NCI-H1436 (cell line): ENCODE results near the gene CD3G.

Source experiments
- DNase-seq: peaks from one replicate; lab custom pipeline; 2025; lab: John Stamatoyannopoulos, UW

Gene CD3G

GRCh38 chr11:118325283-118325682, 18.9 kb upstream of the CD3G start:
- DNase-seq, result no peak

- no peak for DNase-seq
Measured at GRCh38 chr11:118328745-118329144, 15.4 kb upstream of the CD3G start.

GRCh38 chr11:118334745-118335144, 9.4 kb upstream of the CD3G start:
- DNase-seq, result no peak

- no peak for DNase-seq
Measured at GRCh38 chr11:118338637-118339061, 5.5 kb upstream of the CD3G start.

- DNase-seq, result no peak
Measured at GRCh38 chr11:118339281-118339961, 4.7 kb upstream of the CD3G start.

- no peak for DNase-seq
Measured at GRCh38 chr11:118340449-118340848, 3.7 kb upstream of the CD3G start.

- no peak for DNase-seq
Measured at GRCh38 chr11:118341261-118341660, 2.9 kb upstream of the CD3G start.

- DNase-seq, result no peak
Measured at GRCh38 chr11:118341815-118342489, 2.2 kb upstream of the CD3G start.

- no peak for DNase-seq
Measured at GRCh38 chr11:118342503-118343161, 1.5 kb upstream of the CD3G start, which contains the start of gene CD3D. CD3D (minus strand) TSS chr11:118342705; CDS start chr11:118342607, 98 bp downstream.

GRCh38 chr11:118343248-118343647, 896 bp upstream of the CD3G start:
- DNase-seq, result no peak

- no peak for DNase-seq
Measured at GRCh38 chr11:118349475-118349874, 5.3 kb downstream of the CD3G start.

- peak; percentile 18 for DNase-seq
Measured at GRCh38 chr11:118353084-118353710, 9.1 kb downstream of the CD3G start.

- no peak for DNase-seq
Measured at GRCh38 chr11:118358071-118358470, 13.9 kb downstream of the CD3G start.

GRCh38 chr11:118359295-118359958, 15.3 kb downstream of the CD3G start, which contains the start of gene UBE4A:
UBE4A (plus strand) TSS chr11:118359600; CDS start chr11:118365081, 5,481 bp downstream.
- DNase-seq, result peak; percentile 95

GRCh38 chr11:118364956-118365615, 20.9 kb downstream of the CD3G start:
- DNase-seq, result no peak

- no peak for DNase-seq
Measured at GRCh38 chr11:118366287-118366686, 22.1 kb downstream of the CD3G start.

GRCh38 chr11:118370774-118371173, 26.6 kb downstream of the CD3G start:
- no peak for DNase-seq

- DNase-seq, result no peak
Measured at GRCh38 chr11:118373263-118373662, 29.1 kb downstream of the CD3G start.

- no peak for DNase-seq
Measured at GRCh38 chr11:118373871-118374270, 29.7 kb downstream of the CD3G start.

GRCh38 chr11:118374729-118375128, 30.6 kb downstream of the CD3G start:
- no peak for DNase-seq

GRCh38 chr11:118375978-118376377, 31.8 kb downstream of the CD3G start:
- DNase-seq, result no peak
